GM23338 (cell line): Measurements from ENCODE around the gene CD28. TPM values are rescaled to one million over a fixed set of nuclear protein-coding genes. Genes with fewer than 3 reads are reported as not detected.

Experiments used
- ATAC-seq: fragments of 200-7000 bp; cut with Tn5 transposase; 3 replicates; pipeline ENCODE4 v1.9.1; 2020
- DNase-seq: peaks from one replicate; pipeline ENCODE4 v3.0.0-alpha.2; 2015; ENCODE audit warnings: low spot score
- H2AFZ ChIP-seq: fragments of 200-600 bp; sonication (generic); 2 replicates; pipeline ENCODE4 v1.8.0; 2016; ENCODE audit warnings: antibody characterized with exemption, mild to moderate bottlenecking, moderate library complexity
- H3F3A ChIP-seq: fragments of 200-600 bp; sonication (generic); replicated peaks from 2 replicates; pipeline ENCODE4 v1.8.0; 2017; ENCODE audit warnings: antibody characterized with exemption, mixed run types, low read depth
- H3K27ac ChIP-seq: fragments of 200-600 bp; sonication (generic); 2 replicates; pipeline ENCODE4 v1.6.1; 2016; ENCODE audit warnings: low read depth
- H3K27me3 ChIP-seq: fragments of 200-600 bp; sonication (generic); 2 replicates; pipeline ENCODE4 v1.8.0; 2016; ENCODE audit warnings: mild to moderate bottlenecking, mixed run types, moderate library complexity; ENCODE audit not compliant: insufficient read depth
- H3K36me3 ChIP-seq: fragments of 200-600 bp; sonication (generic); 2 replicates; pipeline ENCODE4 v1.8.0; 2016; ENCODE audit warnings: mild to moderate bottlenecking; ENCODE audit not compliant: insufficient read depth
- H3K4me1 ChIP-seq: fragments of 200-600 bp; sonication (generic); 2 replicates; pipeline ENCODE4 v1.8.0; 2016; ENCODE audit warnings: mild to moderate bottlenecking, moderate library complexity; ENCODE audit not compliant: insufficient read depth
- H3K4me2 ChIP-seq: fragments of 200-600 bp; sonication (generic); 2 replicates; pipeline ENCODE4 v1.7.1; 2017; ENCODE audit warnings: mixed run types
- H3K4me3 ChIP-seq: fragments of 200-600 bp; sonication (generic); 2 replicates; pipeline ENCODE4 v1.6.1; 2016; ENCODE audit warnings: mixed run types
- H3K79me2 ChIP-seq: fragments of 200-600 bp; sonication (generic); replicated peaks from 2 replicates; pipeline ENCODE4 v1.8.0; 2017; ENCODE audit warnings: mild to moderate bottlenecking; ENCODE audit not compliant: insufficient read depth
- H3K9me2 ChIP-seq: fragments of 200-600 bp; sonication (generic); 2 replicates; pipeline ENCODE4 v1.8.0; 2017; ENCODE audit not compliant: insufficient read depth
- H4K20me1 ChIP-seq: fragments of 200-600 bp; sonication (generic); replicated peaks from 2 replicates; pipeline ENCODE4 v1.8.0; 2017; ENCODE audit warnings: mild to moderate bottlenecking; ENCODE audit not compliant: insufficient read depth
- H3K27ac Mint-ChIP-seq: 2 replicates; pipeline ENCODE4 v1.8.0; 2020; ENCODE audit warnings: inconsistent platforms, mild to moderate bottlenecking, moderate library complexity, mixed read lengths
- H3K27me3 Mint-ChIP-seq: 3 replicates; pipeline ENCODE4 v1.8.0; 2022; ENCODE audit warnings: low read depth, mild to moderate bottlenecking, moderate library complexity, mixed read lengths, inconsistent platforms; ENCODE audit not compliant: insufficient read depth, poor library complexity
- H3K36me3 Mint-ChIP-seq: 3 replicates; pipeline ENCODE4 v1.8.0; 2021; ENCODE audit warnings: low read depth, mild to moderate bottlenecking, inconsistent platforms, moderate library complexity, mixed read lengths
- H3K4me1 Mint-ChIP-seq: 3 replicates; pipeline ENCODE4 v1.8.0; 2020; ENCODE audit warnings: mild to moderate bottlenecking, inconsistent platforms, mixed read lengths
- H3K4me3 Mint-ChIP-seq: 3 replicates; pipeline ENCODE4 v1.8.0; 2021; ENCODE audit warnings: moderate library complexity, mild to moderate bottlenecking, inconsistent platforms, mixed read lengths
- H3K9me3 Mint-ChIP-seq: 3 replicates; pipeline ENCODE4 v1.8.0; 2020; ENCODE audit warnings: moderate library complexity, mild to moderate bottlenecking, inconsistent platforms, mixed read lengths
- CREB1 ChIP-seq: fragments of 250-450 bp; sonication (Bioruptor Pico); IDR thresholded peaks from 2 replicates; pipeline ENCODE4 v1.5.0; 2020; ENCODE audit warnings: low read depth, mild to moderate bottlenecking, moderate library complexity
- ETS1 ChIP-seq: IDR thresholded peaks from 2 replicates; pipeline ENCODE4 v1.6.1; 2016; ENCODE audit warnings: antibody characterized with exemption
- EZH2 ChIP-seq: fragments of 200-600 bp; sonication (generic); IDR thresholded peaks from one replicate; pipeline ENCODE4 v1.8.0; 2017; ENCODE audit warnings: antibody characterized with exemption, mild to moderate bottlenecking, low read depth; ENCODE audit not compliant: unreplicated experiment
- POLR2AphosphoS5 ChIP-seq: IDR thresholded peaks from 2 replicates; pipeline ENCODE4 v1.6.1; 2016; ENCODE audit warnings: antibody characterized with exemption, low read depth
- STAT1 ChIP-seq: IDR thresholded peaks from one replicate; pipeline ENCODE4 v1.6.1; 2016; ENCODE audit warnings: antibody characterized with exemption; ENCODE audit not compliant: unreplicated experiment
- ZNF462 ChIP-seq: fragments of 250-450 bp; sonication (Bioruptor Pico); IDR thresholded peaks from 2 replicates; pipeline ENCODE4 v1.5.0; 2020; ENCODE audit warnings: mild to moderate bottlenecking, moderate library complexity
- polyA plus RNA-seq: library from polyadenylated mRNA; unstranded; fragments of >200 nt; fragmentation: Nextera tagmentation; extraction: Ambion mirVana; gene quantifications from 2 replicates; pipeline ENCODE4 v1.2.1, GENCODE V29; 2016
- total RNA-seq: library from RNA; depleted of rRNA; stranded (reverse); fragments of >200 nt; shearing (Covaris generic); gene quantifications from 2 replicates; pipeline ENCODE4 v1.2.3, GENCODE V29; 2014

CD28 gene
- total and polyA plus RNA-seq, 2 experiments from 2014 or later = not detected

GRCh38 chr2:203739351-203739750 lies 32.9 kb downstream of the CD28 start:
- ATAC-seq (no peak), DNase-seq (no peak)
- Histone ChIP-seq H3K27ac (no peak overlapping the region), H3K4me1 (no peaks in the 10 kb centered on the region), H3K4me2 (no peak overlapping the region), H3K4me3 (no peak overlapping the region), H2AFZ (peak overlapping the region; percentile 59; the same call in 1 of the 2 replicates), H3K9me2 (peaks cover 13% of the 10 kb centered on the region), H3K27me3 (no peaks in the 10 kb centered on the region), H3K79me2 (no peaks in the 10 kb centered on the region), H4K20me1 (no peaks in the 10 kb centered on the region), H3F3A (no peaks in the 10 kb centered on the region), H3K36me3 (no peaks in the 10 kb centered on the region)
- peaks cover 5% of the 10 kb centered on the region for H3K4me1 Mint-ChIP-seq
- TF ChIP-seq ZNF462 (CRISPR knock-in tag) (no peak), POLR2AphosphoS5 (no peak), ETS1 (no peak), STAT1 (no peak), CREB1 (CRISPR knock-in tag) (no peak), EZH2 (no peak)
- no peak overlapping the region for H3K4me3 Mint-ChIP-seq
- H3K36me3 Mint-ChIP-seq = no peaks in the 10 kb centered on the region
- no peak overlapping the region for H3K27ac Mint-ChIP-seq
- no peaks in the 10 kb centered on the region for H3K27me3 Mint-ChIP-seq
- H3K9me3 Mint-ChIP-seq = no peaks in the 10 kb centered on the region
